Liver (tissue), 9 donors: Measurements from ENCODE around the gene CDK5. TPM values are rescaled to one million over a fixed set of nuclear protein-coding genes. Genes with fewer than 3 reads are reported as not detected.

Experiments used
- DNase-seq: peaks from one replicate; pipeline ENCODE4 v3.0.0-alpha.2; 2017; ENCODE audit warnings: low spot score
- H3K27ac ChIP-seq, 2 donors: one replicate each; pipeline ENCODE4 v1.7.0; 2013; ENCODE audit warnings: inconsistent platforms in 2 of 2, low read length in 2 of 2, control low read depth in 1 of 2, low read depth in 1 of 2, mild to moderate bottlenecking in 1 of 2
- H3K27me3 ChIP-seq, 4 donors: one replicate each; pipeline versions ENCODE4 v1.6.1 to v1.7.0; 2013; ENCODE audit warnings: low read length in 3 of 4, inconsistent platforms in 1 of 4, mild to moderate bottlenecking in 1 of 4, moderate library complexity in 1 of 4; ENCODE audit not compliant: control insufficient read depth in 4 of 4, insufficient read depth in 4 of 4
- H3K36me3 ChIP-seq, 4 donors: one replicate each; pipeline versions ENCODE4 v1.6.1 to v1.7.0; 2013; ENCODE audit warnings: low read length in 3 of 4, mild to moderate bottlenecking in 3 of 4, low read depth in 1 of 4, moderate library complexity in 1 of 4; ENCODE audit not compliant: control insufficient read depth in 4 of 4, insufficient read depth in 3 of 4
- H3K4me1 ChIP-seq, 4 donors: one replicate each; pipeline versions ENCODE4 v1.6.1 to v1.7.0; 2013; ENCODE audit warnings: low read length in 3 of 4, mild to moderate bottlenecking in 3 of 4, moderate library complexity in 1 of 4; ENCODE audit not compliant: control insufficient read depth in 4 of 4, insufficient read depth in 4 of 4
- H3K4me3 ChIP-seq, 3 donors: one replicate each; pipeline versions ENCODE4 v1.6.1 to v1.7.0; 2013; ENCODE audit warnings: low read length in 3 of 3, control low read depth in 1 of 3, low read depth in 1 of 3, mild to moderate bottlenecking in 1 of 3
- H3K9ac ChIP-seq, 2 donors: one replicate each; pipeline ENCODE4 v1.7.0; 2013; ENCODE audit warnings: low read length in 2 of 2, mild to moderate bottlenecking in 2 of 2, moderate library complexity in 2 of 2, control low read depth in 1 of 2, low read depth in 1 of 2
- H3K9me3 ChIP-seq, 4 donors: one replicate each; pipeline versions ENCODE4 v1.6.1 to v1.7.0; 2013; ENCODE audit warnings: low read length in 3 of 4; ENCODE audit not compliant: control insufficient read depth in 4 of 4
- EGR1 ChIP-seq, 2 donors: IDR thresholded peaks; 2 replicates each; pipeline ENCODE4 v1.6.1; 2016 to 2018; ENCODE audit warnings: antibody characterized with exemption in 2 of 2, low read depth in 2 of 2
- FOXA1 ChIP-seq: IDR thresholded peaks from 2 replicates; pipeline ENCODE4 v1.6.1; 2016; ENCODE audit warnings: antibody characterized with exemption
- FOXA2 ChIP-seq: IDR thresholded peaks from 2 replicates; pipeline ENCODE4 v1.6.1; 2016; ENCODE audit warnings: antibody characterized with exemption
- GABPA ChIP-seq, 2 donors: IDR thresholded peaks in 1 of 2; conservative IDR thresholded peaks in 1 of 2; 2 replicates each; pipeline ENCODE4 v1.6.1; 2016; ENCODE audit warnings: antibody characterized with exemption in 2 of 2, mild to moderate bottlenecking in 1 of 2, moderate library complexity in 1 of 2
- HNF4A ChIP-seq, 2 donors: conservative IDR thresholded peaks; 2 replicates each; pipeline ENCODE4 v1.6.1; 2016; ENCODE audit warnings: antibody characterized with exemption in 2 of 2, mild to moderate bottlenecking in 2 of 2
- HNF4G ChIP-seq: IDR thresholded peaks from 2 replicates; pipeline ENCODE4 v1.6.1; 2016; ENCODE audit warnings: antibody characterized with exemption
- JUND ChIP-seq, 2 donors: IDR thresholded peaks; 2 replicates each; pipeline ENCODE4 v1.6.1; 2016; ENCODE audit warnings: antibody characterized with exemption in 2 of 2
- NR2F2 ChIP-seq: IDR thresholded peaks from 2 replicates; pipeline ENCODE4 v1.6.1; 2016; ENCODE audit warnings: antibody characterized with exemption
- RAD21 ChIP-seq, 2 donors: IDR thresholded peaks; 2 replicates each; pipeline ENCODE4 v1.6.1; 2016; ENCODE audit warnings: antibody characterized with exemption in 2 of 2, mild to moderate bottlenecking in 2 of 2
- RXRA ChIP-seq, 2 donors: IDR thresholded peaks; 2 replicates each; pipeline ENCODE4 v1.6.1; 2017 to 2018; ENCODE audit warnings: antibody characterized with exemption in 2 of 2, mild to moderate bottlenecking in 1 of 2
- SP1 ChIP-seq: IDR thresholded peaks from 2 replicates; pipeline ENCODE4 v1.6.1; 2018; ENCODE audit warnings: antibody characterized with exemption, mild to moderate bottlenecking
- YY1 ChIP-seq: IDR thresholded peaks from 2 replicates; pipeline ENCODE4 v1.6.1; 2016; ENCODE audit warnings: antibody characterized with exemption, mild to moderate bottlenecking
- WGBS: extraction: QIAGEN DNeasy Blood & Tissue Kit; methylation state at CpG from one replicate; pipeline ENCODE4 v1.1.7; 2013; 5-methylcytosine and 5-hydroxymethylcytosine counted together
- polyA plus RNA-seq, 2 donors: library from polyadenylated mRNA; stranded (reverse) in 1 of 2; unstranded in 1 of 2; fragments of 200-250 nt in 1 of 2; fragments of >200 nt in 1 of 2; fragmentation: Nextera tagmentation in 1 of 2; extraction: Ambion mirVana in 1 of 2; gene quantifications; one replicate each; pipeline versions ENCODE4 v1.2.1 to v1.2.3, GENCODE V29; 2013 to 2015
- total RNA-seq, 2 donors: library from RNA; depleted of rRNA; stranded (reverse); fragments of >200 nt; gene quantifications; one replicate each; pipeline ENCODE4 v1.2.3, GENCODE V29; 2014
- TF ChIP-seq, protein P1 (sequence below): IDR thresholded peaks from 2 replicates; pipeline ENCODE4 v1.6.1; 2016; ENCODE audit warnings: antibody characterized with exemption
- TF ChIP-seq, protein P2 (sequence below): IDR thresholded peaks from 2 replicates; pipeline ENCODE4 v1.6.1; 2016; ENCODE audit warnings: antibody characterized with exemption
- TF ChIP-seq, protein P3 (sequence below): IDR thresholded peaks from 2 replicates; pipeline ENCODE4 v1.6.1; 2016; ENCODE audit warnings: antibody characterized with exemption
- TF ChIP-seq, protein P4 (sequence below): IDR thresholded peaks from 2 replicates; pipeline ENCODE4 v1.6.1; 2016; ENCODE audit warnings: antibody characterized with exemption, mild to moderate bottlenecking
- donor health status: healthy.
- donor health status: healthy.
- donor health status: healthy.
- donor health status: healthy.
- donor health status: healthy.

Gene CDK5
- total and polyA plus RNA-seq, 4 donors, result 4.0 to 9.0 (median 7.4) TPM

DNA sequence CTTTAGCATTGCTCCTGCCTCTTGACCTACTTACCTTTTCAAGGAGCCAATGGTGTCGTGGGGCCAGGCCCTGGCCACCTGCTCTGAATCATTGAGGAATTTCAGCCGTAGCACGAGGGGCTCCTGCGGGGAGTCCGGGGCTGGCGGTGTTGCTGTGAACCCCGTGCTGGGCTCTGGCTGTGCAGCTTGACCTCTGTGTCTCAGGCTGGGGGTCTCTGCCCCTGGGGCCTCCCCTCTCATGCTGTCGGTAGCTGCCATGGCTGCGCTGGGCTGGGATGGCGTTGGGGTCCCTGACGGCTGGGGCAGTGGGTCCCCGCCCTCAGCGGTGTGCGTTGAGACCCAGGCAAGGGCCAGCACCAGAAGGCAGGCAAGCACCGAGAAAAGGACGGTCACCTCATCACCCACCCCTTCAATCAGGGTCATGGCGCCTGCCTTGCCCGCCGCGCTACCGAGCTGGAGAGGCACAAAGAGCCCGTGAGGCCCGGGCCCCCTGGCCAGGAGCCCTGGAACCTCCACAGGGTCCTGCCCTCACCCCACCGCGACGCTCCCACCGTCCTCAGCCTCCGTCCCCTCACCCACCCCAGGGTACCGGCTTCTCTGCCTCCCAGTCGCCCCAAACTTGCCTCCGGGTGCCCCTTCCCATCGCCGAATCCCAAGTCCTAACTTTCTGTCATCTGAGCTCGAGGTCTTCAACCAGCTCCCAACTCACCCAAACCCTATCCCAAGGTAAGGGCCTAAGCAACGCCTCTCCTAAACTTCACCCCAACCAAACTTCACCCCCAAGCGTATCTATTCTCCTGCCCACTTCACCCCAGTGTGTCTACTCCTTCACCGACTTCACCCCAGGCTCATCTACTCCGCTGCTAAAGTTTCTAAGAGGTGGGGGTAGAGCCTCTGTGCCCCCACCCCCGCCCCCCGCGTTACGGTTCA is 24.7 kb upstream of the CDK5 start:
- DNase-seq, result no peak

DNA sequence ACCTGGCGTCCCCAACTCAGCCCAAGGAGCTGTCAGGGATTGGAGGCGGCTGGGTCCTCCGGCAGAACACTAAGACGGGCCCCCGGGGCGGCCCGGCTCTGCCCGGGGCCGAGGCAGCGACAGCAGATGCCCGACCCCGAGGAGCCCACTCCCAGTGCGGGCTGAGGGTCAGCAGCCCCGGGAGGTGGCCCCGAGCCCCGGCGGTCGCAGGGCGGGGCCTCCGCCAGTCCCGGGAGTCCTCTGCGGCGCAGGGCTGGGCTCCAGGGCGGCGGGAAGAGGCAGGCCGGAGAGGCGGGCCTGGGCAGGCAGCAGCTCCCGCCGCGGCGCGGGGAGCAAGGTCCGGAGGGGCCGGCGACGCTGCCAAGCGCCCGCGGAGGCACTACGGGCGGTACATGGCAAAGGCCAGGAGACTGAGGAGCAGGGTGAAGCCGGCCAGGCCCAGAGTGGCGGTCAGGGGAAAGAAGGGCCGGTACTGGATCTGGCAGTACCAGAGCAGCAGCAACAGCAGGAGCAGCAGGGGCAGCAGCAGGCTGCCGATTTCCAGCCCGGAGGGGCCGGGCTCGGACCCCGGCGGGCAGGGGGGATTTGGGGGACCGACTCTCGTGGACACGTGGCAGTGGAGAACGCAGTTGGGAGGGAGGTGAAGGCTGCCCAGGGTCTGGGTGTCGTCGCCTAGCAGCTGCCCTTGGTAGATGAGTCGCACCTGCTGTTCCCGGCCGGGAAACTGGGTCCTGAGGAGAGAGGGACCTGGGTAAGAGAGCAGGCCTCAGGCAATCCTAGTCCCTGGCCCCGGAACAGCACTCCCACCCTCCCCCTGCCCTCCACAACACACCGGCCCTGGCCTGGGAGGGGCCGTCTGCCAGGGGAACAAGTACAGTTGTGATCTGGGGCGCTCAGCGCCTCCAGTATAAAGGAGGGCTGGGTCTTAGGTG is 23.7 kb upstream of the CDK5 start:
- TF ChIP-seq GABPA (IDR thresholded peaks at IDR 0.05 in 1 of 2, conservative IDR thresholded peaks at IDR 0.05 in 1 of 2) (no peak), HNF4A (conservative IDR thresholded peaks at IDR 0.05) (peak in 1 of 2 donors; percentile 36), EGR1 (IDR thresholded peaks at IDR 0.05; ENCODE audit: low read depth in 2 of 2) (no peak), JUND (IDR thresholded peaks at IDR 0.05) (no peak), SP1 (peak; percentile 40)
- Histone ChIP-seq H3K27me3 (no peaks in the 10 kb centered on the region), H3K27ac (peak overlapping the region; percentile 85 to 94), H3K36me3 (peaks cover 0 to 10% (median 1%) of the 10 kb centered on the region in 4 donors), H3K9ac (peak overlapping the region; percentile 41 to 83), H3K4me3 (peak overlapping the region; percentile 19 to 98 (median 76)), H3K9me3 (no peaks in the 10 kb centered on the region), H3K4me1 (peaks cover 17 to 57% (median 42%) of the 10 kb centered on the region in 4 donors)
- no peak for DNase-seq
- WGBS, result 16% methylated on average over 64 of the region's 64 CpGs

More for the DNA sequence above, 24.7 kb upstream of the CDK5 start:
- no peaks in the 10 kb centered on the region for H3K27me3 ChIP-seq
- peaks cover 0 to 2% (median 0%) of the 10 kb centered on the region in 4 donors for H3K36me3 ChIP-seq
- H3K4me3 ChIP-seq, result peak overlapping the region; percentile 36 to 98 (median 76)
- peaks cover 17 to 57% (median 42%) of the 10 kb centered on the region in 4 donors for H3K4me1 ChIP-seq
- TF ChIP-seq FOXA1 (no peak), HNF4G (no peak), RAD21 (IDR thresholded peaks at IDR 0.05) (no peak), HNF4A (conservative IDR thresholded peaks at IDR 0.05) (no peak), NR2F2 (no peak), SP1 (no peak), YY1 (no peak), FOXA2 (no peak), RXRA (IDR thresholded peaks at IDR 0.05) (no peak), GABPA (IDR thresholded peaks at IDR 0.05 in 1 of 2, conservative IDR thresholded peaks at IDR 0.05 in 1 of 2) (no peak), EGR1 (IDR thresholded peaks at IDR 0.05; ENCODE audit: low read depth in 2 of 2) (no peak)
- TF ChIP-seq, protein P1, sequence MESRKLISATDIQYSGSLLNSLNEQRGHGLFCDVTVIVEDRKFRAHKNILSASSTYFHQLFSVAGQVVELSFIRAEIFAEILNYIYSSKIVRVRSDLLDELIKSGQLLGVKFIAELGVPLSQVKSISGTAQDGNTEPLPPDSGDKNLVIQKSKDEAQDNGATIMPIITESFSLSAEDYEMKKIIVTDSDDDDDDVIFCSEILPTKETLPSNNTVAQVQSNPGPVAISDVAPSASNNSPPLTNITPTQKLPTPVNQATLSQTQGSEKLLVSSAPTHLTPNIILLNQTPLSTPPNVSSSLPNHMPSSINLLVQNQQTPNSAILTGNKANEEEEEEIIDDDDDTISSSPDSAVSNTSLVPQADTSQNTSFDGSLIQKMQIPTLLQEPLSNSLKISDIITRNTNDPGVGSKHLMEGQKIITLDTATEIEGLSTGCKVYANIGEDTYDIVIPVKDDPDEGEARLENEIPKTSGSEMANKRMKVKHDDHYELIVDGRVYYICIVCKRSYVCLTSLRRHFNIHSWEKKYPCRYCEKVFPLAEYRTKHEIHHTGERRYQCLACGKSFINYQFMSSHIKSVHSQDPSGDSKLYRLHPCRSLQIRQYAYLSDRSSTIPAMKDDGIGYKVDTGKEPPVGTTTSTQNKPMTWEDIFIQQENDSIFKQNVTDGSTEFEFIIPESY, result no peak
- TF ChIP-seq, protein P2, sequence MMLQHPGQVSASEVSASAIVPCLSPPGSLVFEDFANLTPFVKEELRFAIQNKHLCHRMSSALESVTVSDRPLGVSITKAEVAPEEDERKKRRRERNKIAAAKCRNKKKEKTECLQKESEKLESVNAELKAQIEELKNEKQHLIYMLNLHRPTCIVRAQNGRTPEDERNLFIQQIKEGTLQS, result no peak
- TF ChIP-seq, protein P3, sequence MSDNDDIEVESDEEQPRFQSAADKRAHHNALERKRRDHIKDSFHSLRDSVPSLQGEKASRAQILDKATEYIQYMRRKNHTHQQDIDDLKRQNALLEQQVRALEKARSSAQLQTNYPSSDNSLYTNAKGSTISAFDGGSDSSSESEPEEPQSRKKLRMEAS, result no peak
- TF ChIP-seq, protein P4, sequence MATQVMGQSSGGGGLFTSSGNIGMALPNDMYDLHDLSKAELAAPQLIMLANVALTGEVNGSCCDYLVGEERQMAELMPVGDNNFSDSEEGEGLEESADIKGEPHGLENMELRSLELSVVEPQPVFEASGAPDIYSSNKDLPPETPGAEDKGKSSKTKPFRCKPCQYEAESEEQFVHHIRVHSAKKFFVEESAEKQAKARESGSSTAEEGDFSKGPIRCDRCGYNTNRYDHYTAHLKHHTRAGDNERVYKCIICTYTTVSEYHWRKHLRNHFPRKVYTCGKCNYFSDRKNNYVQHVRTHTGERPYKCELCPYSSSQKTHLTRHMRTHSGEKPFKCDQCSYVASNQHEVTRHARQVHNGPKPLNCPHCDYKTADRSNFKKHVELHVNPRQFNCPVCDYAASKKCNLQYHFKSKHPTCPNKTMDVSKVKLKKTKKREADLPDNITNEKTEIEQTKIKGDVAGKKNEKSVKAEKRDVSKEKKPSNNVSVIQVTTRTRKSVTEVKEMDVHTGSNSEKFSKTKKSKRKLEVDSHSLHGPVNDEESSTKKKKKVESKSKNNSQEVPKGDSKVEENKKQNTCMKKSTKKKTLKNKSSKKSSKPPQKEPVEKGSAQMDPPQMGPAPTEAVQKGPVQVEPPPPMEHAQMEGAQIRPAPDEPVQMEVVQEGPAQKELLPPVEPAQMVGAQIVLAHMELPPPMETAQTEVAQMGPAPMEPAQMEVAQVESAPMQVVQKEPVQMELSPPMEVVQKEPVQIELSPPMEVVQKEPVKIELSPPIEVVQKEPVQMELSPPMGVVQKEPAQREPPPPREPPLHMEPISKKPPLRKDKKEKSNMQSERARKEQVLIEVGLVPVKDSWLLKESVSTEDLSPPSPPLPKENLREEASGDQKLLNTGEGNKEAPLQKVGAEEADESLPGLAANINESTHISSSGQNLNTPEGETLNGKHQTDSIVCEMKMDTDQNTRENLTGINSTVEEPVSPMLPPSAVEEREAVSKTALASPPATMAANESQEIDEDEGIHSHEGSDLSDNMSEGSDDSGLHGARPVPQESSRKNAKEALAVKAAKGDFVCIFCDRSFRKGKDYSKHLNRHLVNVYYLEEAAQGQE, result no peak
- WGBS, result 42% methylated on average over 42 of the region's 42 CpGs
- no peaks in the 10 kb centered on the region for H3K9me3 ChIP-seq
- H3K27ac ChIP-seq, result peak overlapping the region; percentile 85 to 94
- peak overlapping the region; percentile 83 for H3K9ac ChIP-seq
